IMR-90 (cell line): Measurements from ENCODE around the gene DEPDC5. TPM values are rescaled to one million over a fixed set of nuclear protein-coding genes. Genes with fewer than 3 reads are reported as not detected.
A peak's percentile ranks its signal among the peaks of the same experiment; 100 is the strongest.

ENCODE experiments used
- ATAC-seq: fragments of 200-7000 bp; cut with Tn5 transposase; 2 replicates; pipeline ENCODE4 v1.9.1; 2020; ENCODE audit warnings: low read depth, mild to moderate bottlenecking, moderate library complexity
- BruUV-seq: library from RNA; stranded (reverse); fragments of 400-500 nt; replicated peaks from 2 replicates; lab custom pipeline; 2021; lab: Mats Ljungman, UMichigan
- CTCF ChIA-PET: fragments of 300-600 bp; formaldehyde crosslinking; extraction: SDS; loops from one replicate; lab custom pipeline; 2021; ENCODE audit warnings: antibody characterized with exemption; lab: Yijun Ruan, JAX
- POLR2A ChIA-PET: fragments of 300-600 bp; sonication (Branson Sonifier 250); formaldehyde crosslinking; loops from one replicate; lab custom pipeline; 2022; ENCODE audit warnings: antibody characterized with exemption; ENCODE audit not compliant: unreplicated experiment; lab: Charles Lee
- DNase-seq: peaks from one replicate; pipeline ENCODE4 v3.0.0; 2013
- H2AFZ ChIP-seq: replicated peaks from 2 replicates; pipeline ENCODE3; 2013; ENCODE audit warnings: low read length, mild to moderate bottlenecking; ENCODE audit not compliant: poor library complexity
- H2AK5ac ChIP-seq: 2 replicates; pipeline ENCODE4 v1.6.1; 2013; ENCODE audit warnings: low read depth, low read length, inconsistent platforms
- H2AK9ac ChIP-seq: replicated peaks from 2 replicates; pipeline ENCODE3; 2013; ENCODE audit warnings: mild to moderate bottlenecking, low read depth, low read length, moderate library complexity; ENCODE audit not compliant: poor library complexity
- H2BK120ac ChIP-seq: 2 replicates; pipeline ENCODE4 v1.6.1; 2013; ENCODE audit warnings: low read depth, low read length, inconsistent platforms
- H2BK15ac ChIP-seq: 3 replicates; pipeline ENCODE4 v1.6.1; 2013; ENCODE audit warnings: low read depth, low read length, inconsistent platforms
- H2BK20ac ChIP-seq: 2 replicates; pipeline ENCODE4 v1.6.1; 2013; ENCODE audit warnings: low read depth, mild to moderate bottlenecking, inconsistent platforms, low read length, moderate library complexity
- H2BK5ac ChIP-seq: 2 replicates; pipeline ENCODE4 v1.6.1; 2013; ENCODE audit warnings: mild to moderate bottlenecking, low read depth, low read length, inconsistent platforms; ENCODE audit not compliant: poor library complexity, severe bottlenecking
- H3K14ac ChIP-seq: replicated peaks from 2 replicates; pipeline ENCODE4 v1.6.1; 2013; ENCODE audit warnings: low read depth, low read length, inconsistent platforms
- H3K18ac ChIP-seq: 2 replicates; pipeline ENCODE4 v1.6.1; 2013; ENCODE audit warnings: low read depth, low read length, control low read depth
- H3K23ac ChIP-seq: 2 replicates; pipeline ENCODE4 v1.6.1; 2013; ENCODE audit warnings: low read depth, low read length, inconsistent platforms
- H3K27ac ChIP-seq: 2 replicates; pipeline ENCODE4 v1.5.1; 2013; ENCODE audit warnings: mild to moderate bottlenecking, control low read depth, low read length; ENCODE audit not compliant: insufficient read depth
- H3K27me3 ChIP-seq: 2 replicates; pipeline ENCODE4 v1.6.1; 2013; ENCODE audit warnings: low read length; ENCODE audit not compliant: control insufficient read depth, insufficient read depth
- H3K36me3 ChIP-seq: 2 replicates; pipeline ENCODE4 v1.6.1; 2013; ENCODE audit warnings: low read length, mixed read lengths; ENCODE audit not compliant: control insufficient read depth, insufficient read depth
- H3K4ac ChIP-seq: 2 replicates; pipeline ENCODE4 v1.6.1; 2013; ENCODE audit warnings: low read depth, low read length, inconsistent platforms
- H3K4me1 ChIP-seq: 2 replicates; pipeline ENCODE4 v1.6.1; 2013; ENCODE audit warnings: low read length, mixed read lengths; ENCODE audit not compliant: control insufficient read depth, insufficient read depth
- H3K4me2 ChIP-seq: 2 replicates; pipeline ENCODE4 v1.6.1; 2013; ENCODE audit warnings: low read depth, mild to moderate bottlenecking, control low read depth, low read length, moderate library complexity
- H3K4me3 ChIP-seq: 2 replicates; pipeline ENCODE4 v1.5.1; 2013; ENCODE audit warnings: low read depth, mild to moderate bottlenecking, control low read depth, low read length, moderate library complexity; ENCODE audit not compliant: insufficient read depth
- H3K56ac ChIP-seq: 2 replicates; pipeline ENCODE4 v1.6.1; 2013; ENCODE audit warnings: low read length, inconsistent platforms; ENCODE audit not compliant: insufficient read depth; ENCODE audit errors: extremely low read depth
- H3K79me1 ChIP-seq, 2 experiments: 2 replicates each; pipeline ENCODE4 v1.6.1; 2013; ENCODE audit warnings: low read length in 2 of 2, inconsistent platforms in 1 of 2, low read depth in 1 of 2
- H3K9ac ChIP-seq: 2 replicates; pipeline ENCODE4 v1.6.1; 2013; ENCODE audit warnings: low read depth, low read length, control low read depth
- H3K9me1 ChIP-seq: 2 replicates; pipeline ENCODE4 v1.6.1; 2013; ENCODE audit warnings: low read length, inconsistent platforms; ENCODE audit not compliant: insufficient read depth
- H3K9me3 ChIP-seq: 2 replicates; pipeline ENCODE4 v1.6.1; 2013; ENCODE audit warnings: low read length; ENCODE audit not compliant: control insufficient read depth, insufficient read depth
- H4K20me1 ChIP-seq: 2 replicates; pipeline ENCODE4 v1.6.1; 2013; ENCODE audit warnings: low read length, inconsistent platforms; ENCODE audit not compliant: insufficient read depth
- H4K5ac ChIP-seq: 2 replicates; pipeline ENCODE4 v1.6.1; 2013; ENCODE audit warnings: mild to moderate bottlenecking, low read depth, low read length, control low read depth
- H4K8ac ChIP-seq, 2 experiments: 2 replicates each; pipeline ENCODE4 v1.6.1; 2013; ENCODE audit warnings: low read depth in 2 of 2, low read length in 2 of 2, control low read depth in 1 of 2, inconsistent platforms in 1 of 2
- H4K91ac ChIP-seq: 2 replicates; pipeline ENCODE4 v1.6.1; 2013; ENCODE audit warnings: low read depth, low read length, inconsistent platforms; ENCODE audit not compliant: insufficient read depth
- BHLHE40 ChIP-seq: fragments of 150-350 bp; IDR thresholded peaks from 2 replicates; pipeline ENCODE4 v1.6.1; 2016; ENCODE audit warnings: mild to moderate bottlenecking, low read depth, low read length
- CEBPB ChIP-seq: IDR thresholded peaks from 2 replicates; pipeline ENCODE4 v1.6.1; 2012; ENCODE audit warnings: low read depth, low read length, improper control_type of control experiment
- CHD1 ChIP-seq: IDR thresholded peaks from 2 replicates; pipeline ENCODE4 v1.6.1; 2012; ENCODE audit warnings: low read depth, low read length, improper control_type of control experiment
- FOS ChIP-seq: fragments of 150-350 bp; IDR thresholded peaks from 2 replicates; pipeline ENCODE4 v1.6.1; 2016; ENCODE audit warnings: low read depth, low read length
- MAFK ChIP-seq: IDR thresholded peaks from 2 replicates; pipeline ENCODE4 v1.6.1; 2012; ENCODE audit warnings: low read depth, low read length, improper control_type of control experiment
- MAZ ChIP-seq: IDR thresholded peaks from 2 replicates; pipeline ENCODE4 v1.6.1; 2012; ENCODE audit warnings: low read depth, mild to moderate bottlenecking, low read length, improper control_type of control experiment, moderate library complexity, borderline replicate concordance
- MXI1 ChIP-seq: IDR thresholded peaks from 2 replicates; pipeline ENCODE4 v1.6.1; 2012; ENCODE audit warnings: low read depth, mild to moderate bottlenecking, low read length, moderate library complexity, borderline replicate concordance
- NFE2L2 ChIP-seq: fragments of 150-350 bp; IDR thresholded peaks from 2 replicates; pipeline ENCODE4 v1.6.1; 2016; ENCODE audit warnings: low read depth, mild to moderate bottlenecking, low read length
- POLR2A ChIP-seq: IDR thresholded peaks from 2 replicates; pipeline ENCODE4 v1.6.1; 2012; ENCODE audit warnings: mild to moderate bottlenecking, low read depth, low read length
- RAD21 ChIP-seq: IDR thresholded peaks from 2 replicates; pipeline ENCODE4 v1.6.1; 2012; ENCODE audit warnings: low read length, improper control_type of control experiment
- RCOR1 ChIP-seq: IDR thresholded peaks from 2 replicates; pipeline ENCODE4 v1.6.1; 2012; ENCODE audit warnings: mild to moderate bottlenecking, low read length, improper control_type of control experiment; ENCODE audit not compliant: insufficient replicate concordance
- RFX5 ChIP-seq: IDR thresholded peaks from 2 replicates; pipeline ENCODE4 v1.8.0; 2012; ENCODE audit warnings: low read depth, mild to moderate bottlenecking, low read length, moderate library complexity
- SMC3 ChIP-seq: fragments of 150-350 bp; IDR thresholded peaks from 2 replicates; pipeline ENCODE4 v1.6.1; 2016; ENCODE audit warnings: low read depth, mild to moderate bottlenecking, antibody characterized with exemption, low read length, moderate library complexity
- WGBS, 2 experiments: methylation state at CpG; one replicate each; pipeline versions ENCODE4 v1.1.5 to v1.1.7; 2013; ENCODE audit warnings: missing lambda C conversion rate in 2 of 2; ENCODE audit not compliant: insufficient read length in 1 of 2; ENCODE audit errors: extremely low coverage in 2 of 2; 5-methylcytosine and 5-hydroxymethylcytosine counted together
- dilution Hi-C: fragments of 300-500 bp; cut with HindIII; formaldehyde crosslinking; loops from one replicate; pipeline ENCODE4 v1.14.3; 2018; ENCODE audit warnings: low sequenced_read_pairs; ENCODE audit not compliant: unreplicated experiment
- in situ Hi-C: fragments of 300-500 bp; cut with MboI; formaldehyde crosslinking; loops from 3 replicates; pipeline ENCODE4 v1.14.3; 2019; ENCODE audit warnings: low sequenced_read_pairs, inconsistent platforms, mixed read lengths
- intact Hi-C: fragments of 100-400 bp; cut with micrococcal nuclease; formaldehyde crosslinking; loops from 2 replicates; pipeline ENCODE4 v1.10.0; 2022
- polyA plus RNA-seq, 3 experiments: library from polyadenylated mRNA; depleted of rRNA; stranded (reverse); fragments of >200 nt; gene quantifications; 2 replicates each; pipeline ENCODE4 v1.2.3, GENCODE V29; 2012; ENCODE audit warnings: low replicate concordance in 1 of 3
- total RNA-seq: library from RNA; depleted of rRNA; stranded (reverse); fragments of >200 nt; gene quantifications from 2 replicates; pipeline ENCODE4 v1.2.3, GENCODE V29; 2012
- TF ChIP-seq, protein P1 (sequence below): conservative IDR thresholded peaks from 2 replicates; pipeline ENCODE4 v1.5.1; 2012; ENCODE audit warnings: mild to moderate bottlenecking, low read depth, low read length, improper control_type of control experiment
- TF ChIP-seq, protein P2 (sequence below): fragments of 150-350 bp; IDR thresholded peaks from 2 replicates; pipeline ENCODE4 v1.6.1; 2016; ENCODE audit warnings: low read depth, mild to moderate bottlenecking, low read length, moderate library complexity, borderline replicate concordance

The DEPDC5 gene
- total and polyA plus RNA-seq, 2 of the 4 experiments (the other 2 are of a cell fraction) = 6.6 to 12.9 TPM

DNA sequence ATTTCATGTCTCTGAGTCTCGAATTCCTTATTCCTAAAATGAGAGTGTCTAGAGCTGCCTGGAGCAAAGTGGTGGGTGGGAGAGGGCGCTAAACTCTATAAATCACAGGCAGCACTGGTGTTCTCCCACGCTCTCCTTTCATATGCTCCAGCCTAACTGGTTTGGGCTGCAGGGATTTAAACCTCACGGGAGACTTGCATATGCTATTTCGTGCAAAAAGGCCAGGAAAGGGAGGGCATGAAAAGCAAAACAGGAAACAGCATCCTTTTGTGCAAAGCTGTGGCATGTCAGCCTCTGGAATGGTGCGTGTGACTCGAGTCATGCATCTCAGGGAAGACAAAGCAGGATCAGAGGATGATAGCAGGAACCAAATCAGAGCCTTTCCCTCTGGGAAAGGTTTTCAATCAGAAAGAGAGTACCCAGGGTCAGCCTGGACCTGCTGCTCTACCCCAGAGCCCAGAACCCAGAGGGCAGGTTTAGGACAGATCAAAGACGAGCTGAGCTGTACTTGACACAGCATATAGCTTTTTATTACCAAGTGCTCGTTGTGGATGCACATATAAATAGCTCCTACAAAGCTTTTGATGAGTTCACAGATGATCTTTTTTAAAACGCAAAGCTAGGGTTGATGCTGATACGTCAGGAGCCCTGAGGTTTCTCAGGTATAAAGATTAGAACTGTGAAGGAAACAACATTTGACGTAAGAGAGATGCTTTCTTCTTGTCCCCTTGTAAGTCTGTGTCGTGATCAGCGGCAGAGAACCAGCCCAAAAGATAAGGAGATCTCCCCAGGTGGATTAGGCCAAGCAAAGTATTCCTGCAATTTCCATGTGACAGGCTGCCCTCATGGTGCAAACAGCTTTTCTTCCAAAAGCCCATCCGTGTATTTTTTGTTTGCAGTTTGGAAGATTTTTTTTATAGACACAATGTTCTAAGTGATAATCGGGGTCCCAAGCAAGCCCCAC lies 144.3 kb downstream of the DEPDC5 start:
- H2BK5ac ChIP-seq = no peak overlapping the region
- H3K14ac ChIP-seq = no peak overlapping the region; the same call in 1 of the 2 replicates
- BruUV-seq = no TSS peak
- DNase-seq (peak; percentile 55), ATAC-seq (peak; percentile 48)
- no peaks in the 10 kb centered on the region for H3K79me1 ChIP-seq
- H2AFZ ChIP-seq = no peak overlapping the region
- H4K91ac ChIP-seq = no peak overlapping the region; the same call in 1 of the 2 replicates
- H4K8ac ChIP-seq = no peak overlapping the region
- no peak overlapping the region for H2BK120ac ChIP-seq
- H3K4me2 ChIP-seq = no peak overlapping the region
- intact Hi-C loops = no loop called here
- no peak overlapping the region for H3K9ac ChIP-seq
- no peak overlapping the region for H2AK5ac ChIP-seq
- H2AK9ac ChIP-seq = no peak overlapping the region
- no peak overlapping the region for H3K27ac ChIP-seq
- ChIA-PET CTCF (interaction anchor here (0.7 kb wide), 1 partner anchor 54 kb away, joined by 3 read pairs; no protein-coding TSS in a partner anchor), POLR2A (no interaction called here)
- dilution Hi-C loops = no loop called here
- no peak overlapping the region for H3K18ac ChIP-seq
- no peak overlapping the region; the same call in 2 of the 3 replicates for H2BK15ac ChIP-seq
- 0 out of 2 replicates have a peak overlapping the region, but pooled peaks have one; percentile 24 for H3K23ac ChIP-seq
- H3K56ac ChIP-seq = no peak overlapping the region
- in situ Hi-C loops = no loop called here
- peaks cover 5% of the 10 kb centered on the region; the same call in 1 of the 2 replicates for H3K4me1 ChIP-seq
- 76% methylated on average over 8 of the region's 16 CpGs; no CpG with 5 or more reads in 1 of the 2 experiments for WGBS, 2 experiments
- no peak overlapping the region for H2BK20ac ChIP-seq
- no peaks in the 10 kb centered on the region for H4K20me1 ChIP-seq
- H3K36me3 ChIP-seq = peaks cover 6% of the 10 kb centered on the region; the same call in 1 of the 2 replicates
- no peak overlapping the region for H3K4me3 ChIP-seq
- H3K4ac ChIP-seq = no peak overlapping the region
- no peaks in the 10 kb centered on the region for H3K9me3 ChIP-seq
- no peaks in the 10 kb centered on the region for H3K27me3 ChIP-seq
- H4K5ac ChIP-seq = no peak overlapping the region
- H3K9me1 ChIP-seq = peaks cover 4% of the 10 kb centered on the region; the same call in 1 of the 2 replicates
- TF ChIP-seq RCOR1 (no peak), MAFK (no peak), CHD1 (no peak), FOS (no peak), POLR2A (no peak), CEBPB (no peak), NFE2L2 (no peak), RAD21 (no peak), SMC3 (no peak), RFX5 (no peak), BHLHE40 (no peak), MAZ (no peak), MXI1 (no peak)
- TF ChIP-seq, protein P1, sequence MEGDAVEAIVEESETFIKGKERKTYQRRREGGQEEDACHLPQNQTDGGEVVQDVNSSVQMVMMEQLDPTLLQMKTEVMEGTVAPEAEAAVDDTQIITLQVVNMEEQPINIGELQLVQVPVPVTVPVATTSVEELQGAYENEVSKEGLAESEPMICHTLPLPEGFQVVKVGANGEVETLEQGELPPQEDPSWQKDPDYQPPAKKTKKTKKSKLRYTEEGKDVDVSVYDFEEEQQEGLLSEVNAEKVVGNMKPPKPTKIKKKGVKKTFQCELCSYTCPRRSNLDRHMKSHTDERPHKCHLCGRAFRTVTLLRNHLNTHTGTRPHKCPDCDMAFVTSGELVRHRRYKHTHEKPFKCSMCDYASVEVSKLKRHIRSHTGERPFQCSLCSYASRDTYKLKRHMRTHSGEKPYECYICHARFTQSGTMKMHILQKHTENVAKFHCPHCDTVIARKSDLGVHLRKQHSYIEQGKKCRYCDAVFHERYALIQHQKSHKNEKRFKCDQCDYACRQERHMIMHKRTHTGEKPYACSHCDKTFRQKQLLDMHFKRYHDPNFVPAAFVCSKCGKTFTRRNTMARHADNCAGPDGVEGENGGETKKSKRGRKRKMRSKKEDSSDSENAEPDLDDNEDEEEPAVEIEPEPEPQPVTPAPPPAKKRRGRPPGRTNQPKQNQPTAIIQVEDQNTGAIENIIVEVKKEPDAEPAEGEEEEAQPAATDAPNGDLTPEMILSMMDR = no peak
- TF ChIP-seq, protein P2, sequence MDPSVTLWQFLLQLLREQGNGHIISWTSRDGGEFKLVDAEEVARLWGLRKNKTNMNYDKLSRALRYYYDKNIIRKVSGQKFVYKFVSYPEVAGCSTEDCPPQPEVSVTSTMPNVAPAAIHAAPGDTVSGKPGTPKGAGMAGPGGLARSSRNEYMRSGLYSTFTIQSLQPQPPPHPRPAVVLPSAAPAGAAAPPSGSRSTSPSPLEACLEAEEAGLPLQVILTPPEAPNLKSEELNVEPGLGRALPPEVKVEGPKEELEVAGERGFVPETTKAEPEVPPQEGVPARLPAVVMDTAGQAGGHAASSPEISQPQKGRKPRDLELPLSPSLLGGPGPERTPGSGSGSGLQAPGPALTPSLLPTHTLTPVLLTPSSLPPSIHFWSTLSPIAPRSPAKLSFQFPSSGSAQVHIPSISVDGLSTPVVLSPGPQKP = no peak
